Hematopoietic multipotent progenitor cell treated with erythropoietin and hydrocortisone succinate and interleukin-3 and kit ligand, for 17 days (in vitro differentiated cells): ENCODE measurements around the gene ANKRD33B.
"Not testable (repeated sequence)": the region's sequence is repeated elsewhere in the genome, so short reads cannot be mapped to it uniquely, and the experiment has no call there.

Experiments used
- DNase-seq: peaks from one replicate; pipeline ENCODE4 v3.0.0-alpha.2; 2015; ENCODE audit warnings: low spot score

The ANKRD33B gene

DNA sequence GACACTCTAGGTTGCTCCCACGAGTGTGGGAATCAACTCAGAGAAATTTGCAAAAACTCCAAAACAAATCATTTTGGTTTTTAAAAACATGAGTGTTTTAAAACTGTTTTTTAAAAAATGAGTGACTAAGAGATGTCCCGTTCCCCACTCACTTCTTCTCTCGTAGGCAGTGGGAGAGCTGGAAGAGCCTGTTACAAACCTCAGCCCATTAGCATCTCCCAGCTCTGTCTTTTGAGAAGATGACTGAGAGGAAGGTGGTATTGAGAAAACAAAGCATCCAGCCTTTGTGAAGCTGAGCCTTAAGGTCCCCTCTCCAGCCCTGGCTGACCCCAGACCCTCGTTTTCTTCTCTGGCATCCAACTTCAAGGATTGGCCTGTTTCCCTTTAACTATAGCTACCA, 4.7 kb upstream of the ANKRD33B start:
- DNase-seq = no peak

DNA sequence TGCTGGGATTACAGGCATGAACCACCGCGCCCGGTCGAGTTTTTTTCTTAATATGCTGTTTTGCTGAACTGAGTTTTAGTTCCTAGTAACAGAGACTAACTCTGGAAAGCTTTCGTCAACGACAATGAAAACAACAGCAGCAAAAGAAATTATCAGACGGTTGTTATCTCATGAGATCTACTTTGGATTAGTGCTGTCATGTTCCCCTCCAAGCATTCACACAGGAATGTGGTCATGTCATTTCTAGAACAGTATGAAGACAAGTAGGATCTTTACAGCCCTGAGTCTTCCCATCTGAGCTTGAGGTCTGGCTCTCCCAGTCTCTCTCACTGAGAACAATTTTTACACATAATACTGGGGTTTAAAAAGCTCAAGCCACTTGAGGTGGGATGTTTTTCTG, 4.0 kb upstream of the ANKRD33B start:
- no peak for DNase-seq

DNA sequence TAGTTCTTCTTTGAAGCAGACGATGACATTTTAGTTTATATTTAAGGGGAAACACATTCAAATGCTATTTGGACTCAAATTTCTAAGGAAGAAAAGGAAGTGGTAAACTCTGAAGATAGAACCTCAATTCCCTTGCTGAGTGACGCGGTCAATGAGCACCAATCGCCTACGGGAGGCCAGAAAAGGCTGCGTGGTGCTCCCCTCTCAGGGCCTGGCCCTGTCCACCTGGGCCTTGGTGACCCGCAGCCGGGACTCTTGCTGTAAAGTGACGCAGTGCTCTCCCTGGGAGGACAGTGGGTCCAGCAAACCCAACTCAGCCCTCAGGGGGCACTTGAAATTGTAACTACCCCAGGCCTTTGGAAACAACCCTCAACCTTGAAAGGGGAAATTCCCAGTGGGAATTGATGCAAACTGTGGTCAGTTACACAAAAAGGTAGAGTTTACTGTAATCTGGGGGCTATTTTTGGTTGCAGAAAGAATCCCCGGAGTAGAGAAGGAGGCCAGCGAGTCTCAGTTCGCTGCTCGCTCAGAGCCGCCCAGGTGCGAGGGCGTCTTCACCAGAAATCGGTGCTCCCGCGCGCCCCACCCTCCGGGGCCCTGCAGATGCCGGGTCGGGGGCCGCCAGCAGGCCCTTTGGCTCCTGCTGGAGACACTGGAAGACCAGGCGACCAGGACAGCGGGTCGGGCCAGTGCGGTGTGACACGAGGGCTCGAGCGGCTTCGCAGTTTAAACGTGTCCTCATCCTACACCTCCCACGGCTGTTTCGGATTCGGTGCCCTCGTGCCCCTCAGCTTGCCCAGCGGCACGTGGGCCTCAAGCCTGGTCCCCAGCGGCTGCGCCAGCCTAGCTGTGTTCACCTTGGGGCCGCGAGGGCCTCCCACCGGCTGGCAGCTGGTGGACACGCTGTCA, 1.4 kb upstream of the ANKRD33B start:
- no peak for DNase-seq

DNA sequence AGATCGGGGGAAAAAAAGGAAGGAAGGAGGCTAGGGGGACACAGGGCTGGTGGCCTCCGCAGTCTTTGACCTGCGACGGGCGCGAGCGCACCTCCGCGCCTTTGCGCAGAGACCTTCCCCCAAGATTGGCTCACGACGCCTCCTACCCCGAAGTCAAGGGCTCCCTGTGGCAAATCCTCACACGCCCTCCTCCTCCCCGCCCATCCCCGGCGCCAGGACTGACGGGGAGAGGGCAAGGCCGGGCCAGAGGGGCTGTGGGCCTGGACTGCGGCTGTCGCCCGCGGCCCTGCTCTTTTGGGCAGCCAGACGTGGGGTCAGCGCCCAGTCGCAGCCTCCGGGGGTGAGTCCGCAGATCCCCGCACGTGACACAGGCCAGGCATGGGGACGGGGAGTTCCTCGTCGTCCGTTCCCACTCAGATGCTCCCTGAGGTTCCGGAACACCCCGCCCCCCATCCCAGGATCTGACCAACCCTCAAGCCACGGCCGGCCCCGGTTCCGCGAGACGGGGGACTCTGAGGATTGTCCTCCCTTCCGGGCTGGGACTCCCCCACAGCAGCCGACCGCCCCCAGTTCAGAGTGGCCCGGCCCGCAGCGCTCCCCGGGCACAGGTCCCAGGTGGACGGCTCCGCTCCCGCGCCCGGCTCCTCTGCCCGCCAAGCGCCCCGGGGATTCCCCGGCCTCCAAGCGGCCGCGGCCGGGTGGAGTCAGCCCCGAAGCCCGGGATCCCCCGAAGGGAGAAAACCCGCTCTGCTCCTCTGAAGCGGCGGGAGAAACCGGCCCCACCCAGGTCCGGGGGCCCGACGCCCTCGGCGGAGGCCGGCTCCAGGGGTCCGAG, 543 bp upstream of the ANKRD33B start:
- no peak for DNase-seq

DNA sequence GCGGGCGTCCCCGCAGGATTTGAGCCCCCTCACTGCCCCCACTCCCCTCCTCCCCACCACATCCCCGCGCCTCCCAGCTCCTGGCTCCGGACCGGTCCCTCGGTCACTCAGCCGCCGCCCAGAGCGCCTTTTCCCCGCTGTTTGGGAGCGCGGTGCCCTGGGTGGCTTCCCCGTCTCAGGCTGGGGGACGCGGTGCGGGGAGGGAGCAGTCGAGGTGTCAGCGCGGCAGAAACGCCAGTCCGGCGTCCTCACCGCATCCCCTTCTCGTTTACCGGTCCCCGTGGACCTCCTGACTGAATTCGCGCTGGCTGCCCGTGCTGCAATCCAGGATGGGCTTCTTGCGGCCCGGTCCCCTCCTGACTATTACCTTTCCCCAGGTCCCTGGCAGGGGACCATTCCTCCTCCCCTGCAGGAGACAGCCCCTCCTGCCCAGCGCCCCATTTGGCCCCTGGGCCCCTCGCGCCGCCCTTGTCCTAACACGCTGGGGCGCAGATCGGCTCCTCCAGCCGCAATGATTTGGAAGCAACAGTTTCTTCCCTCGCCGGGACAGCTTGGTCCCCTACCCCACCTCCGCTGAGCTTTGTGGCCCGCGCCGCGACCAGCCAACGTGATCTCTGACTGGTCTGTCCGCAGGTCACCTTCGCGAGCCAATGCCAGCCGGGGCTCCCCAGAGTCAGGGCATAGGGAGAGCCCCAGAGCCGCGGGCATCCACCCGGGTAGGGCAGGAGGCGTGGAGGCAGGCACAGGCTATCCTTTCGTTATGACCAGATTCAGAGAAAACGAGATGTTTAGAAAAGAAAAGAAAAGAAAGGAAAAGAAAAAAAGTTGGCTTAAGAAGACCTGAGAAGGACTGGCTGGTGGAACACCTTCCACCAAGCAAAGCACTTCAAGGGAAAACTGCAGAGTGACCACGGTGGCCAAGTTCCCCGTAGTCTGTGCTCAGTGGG, 1.2 kb downstream of the ANKRD33B start:
- DNase-seq = no peak

DNA sequence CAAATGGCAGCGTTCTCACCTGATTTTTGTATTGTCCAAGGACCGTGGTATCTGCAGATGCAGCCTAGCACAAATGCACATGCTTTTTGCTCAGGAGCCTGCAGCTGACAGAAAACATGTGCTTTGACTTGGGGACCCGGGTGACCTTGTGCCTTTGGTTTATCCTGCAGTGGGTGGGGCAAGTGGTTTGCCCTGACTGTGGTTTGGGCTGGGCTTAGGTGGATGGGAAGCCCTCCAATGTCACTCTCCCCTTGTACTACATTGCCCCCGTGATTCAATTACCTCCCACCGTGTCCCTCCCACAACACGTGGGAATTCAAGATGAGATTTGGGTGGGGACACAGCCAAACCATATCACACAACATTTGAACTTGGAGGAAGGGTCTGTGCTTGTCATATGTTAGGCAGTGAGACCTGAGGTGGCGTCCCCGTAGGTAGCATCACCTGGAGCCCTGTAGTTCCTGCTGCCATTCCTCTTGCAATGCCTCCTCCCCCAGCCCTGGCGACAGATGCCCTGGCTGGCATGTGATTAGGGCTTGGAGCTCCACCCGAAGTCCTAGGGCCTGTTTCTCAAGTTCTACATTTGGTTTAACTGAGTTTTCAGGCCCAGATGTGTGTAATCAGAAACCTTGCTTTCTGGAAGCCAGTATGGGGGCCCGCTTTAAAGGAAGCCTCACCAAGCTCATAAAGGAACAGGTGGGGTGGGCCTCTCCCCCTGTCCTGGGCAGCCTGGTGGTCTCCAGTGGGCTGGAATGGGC, 2.1 kb downstream of the ANKRD33B start:
- no peak for DNase-seq

DNA sequence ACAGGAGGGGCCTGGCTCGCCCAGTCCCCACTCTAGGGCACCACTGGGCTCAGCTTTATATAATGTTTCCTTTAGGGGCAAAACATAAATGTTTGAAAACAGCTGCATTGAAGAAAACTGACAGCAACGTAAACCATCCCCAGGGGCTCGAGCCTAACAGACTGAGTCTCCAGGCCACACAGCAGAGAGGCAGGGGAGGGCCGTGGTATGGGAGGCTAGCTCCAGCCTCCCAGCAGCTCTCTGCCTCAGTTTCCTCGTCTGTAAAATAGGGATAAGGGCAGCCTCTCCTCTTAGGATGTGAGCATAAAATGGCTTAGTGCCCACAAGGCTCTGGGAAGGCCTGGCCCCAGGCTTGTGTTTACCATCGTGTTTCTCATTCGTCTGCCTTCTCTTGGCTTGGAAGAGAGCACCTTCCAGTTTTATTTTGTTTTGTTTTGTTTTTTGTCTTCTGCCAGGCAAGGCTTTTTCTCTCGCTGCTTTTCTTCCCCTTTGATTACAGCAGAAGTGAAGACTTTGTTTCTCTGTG, 2.7 kb downstream of the ANKRD33B start:
- DNase-seq = no peak

DNA sequence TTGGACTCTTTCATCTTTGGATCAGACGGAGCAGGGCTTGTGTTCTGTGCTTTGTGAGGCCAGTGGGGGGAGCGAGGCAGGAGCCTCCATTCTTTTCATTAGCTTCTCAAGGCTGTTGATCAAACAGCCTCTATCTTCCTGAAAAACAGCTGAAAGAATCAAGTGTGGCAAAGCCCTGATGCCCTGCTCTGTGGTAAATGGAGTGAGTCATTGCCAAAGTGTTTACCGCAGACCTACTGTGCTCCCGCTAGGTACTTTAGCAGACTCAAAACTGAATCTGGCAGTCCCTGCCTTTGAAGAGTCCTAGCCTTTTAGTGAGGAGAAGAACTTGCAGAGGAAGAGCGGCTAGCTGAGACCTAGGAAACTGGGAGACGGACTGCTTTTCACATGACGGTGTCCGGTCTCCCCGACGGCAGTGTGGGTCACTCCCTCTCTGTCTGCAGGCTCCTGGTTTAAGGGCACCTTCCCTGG, 3.3 kb downstream of the ANKRD33B start:
- no peak for DNase-seq

DNA sequence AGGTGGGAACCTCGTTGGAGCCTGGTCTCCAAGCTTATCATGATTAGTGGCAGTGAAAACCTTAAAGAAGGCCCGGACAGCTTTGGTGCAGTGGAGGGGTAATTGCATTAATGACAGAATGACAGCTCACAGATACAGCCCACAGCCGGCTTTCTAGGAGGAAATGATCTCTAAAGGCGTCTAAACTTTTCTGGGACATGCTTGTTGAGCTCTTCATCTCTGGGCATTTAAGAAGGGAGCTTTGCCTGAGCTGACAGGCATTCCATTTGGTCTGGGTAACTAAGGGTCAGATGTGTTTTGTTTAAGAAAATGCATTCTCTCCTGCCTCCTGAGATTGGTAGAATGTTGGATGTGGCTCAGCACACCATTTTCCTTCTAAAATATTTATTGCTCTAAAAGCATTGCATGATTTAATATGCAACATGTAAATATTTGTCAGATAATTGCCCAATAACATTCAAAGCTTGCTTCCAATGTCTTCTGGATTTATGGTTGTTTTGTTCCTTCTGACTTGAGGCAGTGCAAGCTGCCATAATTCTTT, 4.0 kb downstream of the ANKRD33B start:
- no peak for DNase-seq

DNA sequence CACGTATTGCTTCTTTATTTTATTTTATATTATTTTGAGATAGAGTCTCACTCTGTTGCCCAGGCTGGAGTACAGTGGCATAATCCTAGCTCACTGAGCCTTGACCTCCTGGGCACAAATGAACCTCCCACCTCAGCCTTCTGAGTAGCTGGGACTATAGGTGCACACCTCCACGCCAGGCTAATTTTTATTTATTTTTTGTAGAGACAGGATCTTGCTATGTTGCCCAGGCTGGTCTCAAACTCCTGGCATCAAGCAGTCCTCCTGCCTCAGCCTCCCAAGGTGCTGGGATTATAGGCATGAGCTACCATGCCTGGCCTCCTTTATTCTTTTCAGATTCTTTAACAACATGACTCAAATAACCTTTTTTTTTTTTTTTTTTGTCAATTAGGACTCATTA, 6.7 kb downstream of the ANKRD33B start:
- not testable (repeated sequence) for DNase-seq

DNA sequence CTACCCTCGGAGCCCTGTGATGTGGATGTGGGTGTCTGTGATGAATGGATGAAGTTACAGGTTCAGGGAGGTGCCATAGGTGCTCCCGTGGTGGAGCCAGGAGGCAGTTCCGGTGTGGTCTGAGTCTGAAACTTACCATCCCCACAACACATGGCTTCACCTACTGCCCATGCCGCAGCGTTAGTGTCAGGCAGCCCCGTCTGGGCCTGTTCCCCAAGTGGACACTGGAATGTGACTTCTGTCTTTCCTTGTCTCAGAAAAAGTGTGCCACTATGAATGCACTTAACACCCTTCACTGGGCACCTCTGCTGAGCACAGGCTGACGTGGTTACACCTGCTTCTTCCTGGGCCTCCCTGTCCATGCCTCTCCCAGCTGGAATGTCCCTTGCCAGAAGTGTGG, 8.6 kb downstream of the ANKRD33B start:
- DNase-seq = no peak

DNA sequence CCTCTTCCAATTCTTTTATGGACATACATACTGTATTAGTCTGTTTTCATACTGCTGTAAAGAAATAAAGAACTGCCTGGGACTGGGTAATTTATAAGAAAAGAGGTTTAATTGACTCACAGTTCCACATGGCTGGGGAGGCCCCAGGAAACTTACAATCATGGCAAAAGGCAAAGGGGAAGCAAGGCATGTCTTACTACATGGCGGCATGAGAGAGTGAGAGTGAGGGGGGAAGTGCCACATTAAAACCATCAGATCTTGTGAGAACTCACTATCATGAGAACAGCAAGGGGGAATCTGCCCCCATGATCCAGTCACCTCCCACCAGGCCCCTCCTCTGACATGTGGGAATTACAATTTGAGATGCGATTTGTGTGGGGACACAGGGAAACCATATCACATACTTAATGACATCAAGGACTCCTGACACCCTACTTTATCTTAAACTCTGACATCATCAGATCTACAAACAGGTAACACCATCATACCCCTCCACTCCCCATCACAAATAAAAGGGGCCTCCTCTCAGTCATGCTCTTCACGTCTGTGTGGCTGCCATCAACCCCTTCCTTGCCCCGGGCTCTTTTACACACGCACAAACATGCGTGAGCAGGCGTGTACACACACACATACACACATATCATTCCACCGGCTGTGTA, 9.7 kb downstream of the ANKRD33B start:
- DNase-seq = no peak

DNA sequence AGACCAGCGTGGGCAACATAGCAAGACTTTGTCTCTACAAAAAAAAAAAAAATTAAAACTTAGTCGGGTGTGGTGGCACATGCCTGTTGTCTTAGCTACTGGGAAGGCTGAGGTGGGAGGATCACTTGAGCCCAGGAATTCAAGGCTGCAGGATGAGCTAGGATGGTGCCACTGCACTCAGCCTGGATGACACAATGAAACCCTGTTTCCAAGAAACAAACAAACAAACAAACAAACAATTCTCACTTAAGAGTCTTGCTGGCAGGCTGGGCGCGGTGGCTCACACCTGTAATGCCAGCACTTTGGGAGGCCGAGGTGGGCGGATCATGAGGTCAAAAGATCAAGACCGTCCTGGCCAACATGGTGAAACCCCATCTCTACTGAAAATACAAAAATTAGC, 11.0 kb downstream of the ANKRD33B start:
- not testable (repeated sequence) for DNase-seq

DNA sequence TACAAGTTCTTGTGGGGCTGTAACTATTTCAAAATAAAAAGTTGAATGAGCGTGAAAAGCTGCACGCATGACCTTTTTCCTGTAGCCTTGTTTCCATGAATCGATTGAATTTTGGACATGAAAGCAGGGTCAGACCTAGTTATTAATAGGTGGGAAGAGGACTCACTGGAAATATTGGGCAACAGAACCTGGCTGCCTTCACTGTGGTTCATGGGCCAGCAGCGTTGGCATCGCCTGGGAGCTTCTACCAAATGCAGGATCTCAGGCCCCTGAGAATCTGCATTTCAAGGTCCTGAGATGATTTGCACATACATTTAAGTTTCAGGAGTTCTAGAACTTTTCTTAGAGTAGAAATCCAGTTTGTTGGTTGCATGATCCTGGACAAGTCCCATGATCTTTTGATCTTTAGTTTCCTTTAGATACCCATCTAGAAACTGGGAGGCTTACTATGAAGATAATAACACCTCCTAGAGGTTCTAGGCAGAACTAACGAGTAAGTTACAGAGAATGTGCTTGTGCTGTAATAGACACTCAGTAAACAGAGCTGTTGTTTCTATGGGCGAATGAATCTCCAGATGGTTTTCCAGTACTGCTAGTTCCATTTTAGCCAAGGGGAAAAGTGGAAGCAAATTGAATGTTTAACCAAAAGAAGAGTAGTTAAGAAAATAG, 12.4 kb downstream of the ANKRD33B start:
- DNase-seq = no peak

DNA sequence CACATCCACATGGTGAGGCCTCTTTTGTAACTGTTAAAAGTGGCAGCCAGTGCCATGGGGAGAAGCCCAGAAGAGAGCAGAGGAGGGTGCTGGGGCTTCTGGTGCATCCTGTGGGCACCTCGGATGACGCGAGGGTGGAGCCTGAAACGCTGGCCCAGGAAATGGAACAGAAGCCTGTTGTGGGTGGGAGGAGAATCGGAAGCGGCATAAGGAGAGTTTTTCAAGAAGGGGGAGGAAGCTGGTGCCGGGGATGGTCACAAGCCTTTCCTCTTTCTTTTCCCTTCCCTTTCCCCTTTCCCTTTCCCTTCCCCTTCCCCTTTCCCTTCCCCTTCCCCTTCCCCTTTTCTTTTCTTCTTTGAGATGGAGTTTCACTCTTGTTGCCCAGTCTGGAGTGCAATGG, 12.9 kb downstream of the ANKRD33B start:
- DNase-seq = no peak

DNA sequence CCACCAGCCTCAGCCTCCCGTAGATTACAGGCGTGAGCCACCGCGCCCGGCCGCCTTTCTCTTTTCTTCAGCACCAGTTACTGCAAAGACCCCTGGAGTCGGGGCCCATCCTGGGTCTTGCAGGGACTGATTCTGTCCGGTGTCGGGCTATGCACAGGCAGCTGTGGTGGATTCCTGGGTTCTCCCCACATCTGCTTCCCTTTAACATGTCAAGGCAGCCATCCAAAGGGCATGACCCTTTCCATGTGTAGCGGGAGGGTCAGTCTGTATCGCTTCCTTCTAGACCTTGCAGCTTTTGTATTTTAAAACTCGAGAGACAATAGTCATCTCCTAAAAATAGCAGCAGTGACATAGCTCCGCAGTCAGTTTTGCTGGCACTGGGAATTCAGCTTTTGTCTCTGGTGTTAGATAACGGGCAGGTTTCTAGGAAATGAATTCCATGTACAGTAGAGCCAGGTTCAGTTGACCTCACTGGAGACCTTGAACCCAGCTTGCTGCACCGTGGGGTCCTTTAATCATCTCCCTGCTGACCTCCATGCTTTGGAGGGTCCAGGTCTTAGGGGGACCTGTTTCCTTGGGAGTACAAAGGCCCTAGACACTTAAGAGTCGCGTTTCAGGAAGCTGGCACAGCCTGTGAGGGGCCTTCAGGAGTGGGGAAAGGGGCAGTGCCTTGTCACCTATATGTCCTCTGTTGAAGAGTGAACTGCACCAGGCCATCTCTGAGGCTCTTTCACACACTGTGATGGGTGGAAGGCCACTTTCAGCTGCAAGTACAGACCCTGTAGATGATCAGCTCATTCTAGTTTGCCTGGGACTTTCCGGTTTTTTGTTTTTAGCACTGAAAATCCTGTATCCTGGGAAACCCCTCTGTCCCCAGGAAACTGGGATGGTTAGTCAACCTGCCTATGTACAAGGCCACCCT, 13.8 kb downstream of the ANKRD33B start:
- DNase-seq = no peak

DNA sequence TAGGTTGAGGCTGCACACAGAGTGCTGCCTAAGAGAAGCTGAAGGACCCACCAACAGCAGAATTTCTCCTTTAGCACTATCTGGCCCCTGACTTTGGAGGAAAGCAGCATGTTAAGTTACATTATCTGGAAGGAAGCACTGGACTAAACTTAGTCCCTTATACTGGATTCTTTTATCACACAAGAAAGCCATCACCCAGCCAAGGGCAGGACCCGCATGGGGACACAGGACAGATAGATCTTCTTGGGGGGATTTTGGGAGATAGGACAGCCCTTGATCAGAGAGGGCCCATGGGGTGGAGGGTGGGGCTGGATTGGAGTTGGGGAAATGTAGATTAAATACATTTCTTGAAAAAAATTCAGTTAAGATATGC, 14.4 kb downstream of the ANKRD33B start:
- DNase-seq = no peak

DNA sequence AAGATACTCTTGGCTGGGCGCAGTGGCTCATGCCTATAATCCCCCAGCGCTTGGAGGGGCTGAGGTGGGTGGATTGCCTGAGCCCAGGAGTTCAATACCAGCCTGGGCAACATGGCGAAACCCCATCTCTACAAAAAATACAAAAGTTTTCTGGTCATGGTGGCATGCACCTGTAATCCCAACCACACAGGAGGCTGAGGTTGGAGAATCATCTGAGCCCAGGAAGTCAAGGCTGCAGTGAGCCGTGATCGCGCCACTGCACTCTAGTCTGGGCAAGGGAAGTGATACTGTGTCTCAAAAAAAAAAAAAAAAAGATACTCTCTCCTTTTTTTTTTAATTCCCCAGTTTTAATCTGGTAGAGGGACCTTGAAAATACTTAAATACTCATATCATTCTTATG, 15.0 kb downstream of the ANKRD33B start:
- DNase-seq = no peak
